ENCODE measurements around the gene CLHC1.

Gene CLHC1

GRCh38 chr2:55157474-55157884 lies 74.6 kb downstream of the CLHC1 start:
- Mint-ChIP-seq H3K4me1 (peaks cover 75% of the 10 kb centered on the region), H3K4me3 (no peak overlapping the region), H3K9me3 (no peaks in the 10 kb centered on the region), H3K27ac (peak overlapping the region in 2 of 3 experiments; percentile 25 to 93), H3K27me3 (ENCODE audit: low read depth) (peaks cover 5% of the 10 kb centered on the region), H3K36me3 (ENCODE audit: low read depth) (no peaks in the 10 kb centered on the region)
- TF ChIP-seq CTCF (IDR thresholded peaks at IDR 0.05; ENCODE audit: unreplicated experiment in 3 of 3): no peak

GRCh38 chr2:55156984-55157383 lies 75.1 kb downstream of the CLHC1 start:
- Mint-ChIP-seq H3K27me3 (ENCODE audit: low read depth) (peaks cover 5% of the 10 kb centered on the region), H3K4me1 (peaks cover 75% of the 10 kb centered on the region), H3K36me3 (ENCODE audit: low read depth) (no peaks in the 10 kb centered on the region), H3K9me3 (no peaks in the 10 kb centered on the region), H3K27ac (peak overlapping the region in 2 of 3 experiments; percentile 93 to 95), H3K4me3 (no peak overlapping the region)
- TF ChIP-seq CTCF (IDR thresholded peaks at IDR 0.05; ENCODE audit: unreplicated experiment in 3 of 3): no peak

- Mint-ChIP-seq H3K9me3 (no peaks in the 10 kb centered on the region), H3K4me1 (peaks cover 75% of the 10 kb centered on the region), H3K27ac (peak overlapping the region; percentile 47 to 95 (median 93)), H3K27me3 (ENCODE audit: low read depth) (peaks cover 5% of the 10 kb centered on the region), H3K4me3 (peak overlapping the region in 1 of 3 experiments; percentile 3), H3K36me3 (ENCODE audit: low read depth) (no peaks in the 10 kb centered on the region)
- no peak for TF ChIP-seq CTCF (IDR thresholded peaks at IDR 0.05; ENCODE audit: unreplicated experiment in 3 of 3)
These were observed 75.8 kb downstream of the CLHC1 start for GRCh38 chr2:55156326-55156725.

- Mint-ChIP-seq H3K9me3 (no peaks in the 10 kb centered on the region), H3K4me1 (peaks cover 78% of the 10 kb centered on the region), H3K27ac (peak overlapping the region; percentile 47 to 95 (median 93)), H3K36me3 (ENCODE audit: low read depth) (no peaks in the 10 kb centered on the region), H3K4me3 (peak overlapping the region in 2 of 3 experiments; percentile 3 to 6), H3K27me3 (ENCODE audit: low read depth) (peaks cover 5% of the 10 kb centered on the region)
- no peak for TF ChIP-seq CTCF (IDR thresholded peaks at IDR 0.05; ENCODE audit: unreplicated experiment in 3 of 3)
These were observed 76.3 kb downstream of the CLHC1 start for GRCh38 chr2:55155764-55156281.

GRCh38 chr2:55155206-55155605 lies 76.9 kb downstream of the CLHC1 start:
- Mint-ChIP-seq H3K9me3 (no peaks in the 10 kb centered on the region), H3K4me1 (peaks cover 76% of the 10 kb centered on the region), H3K27me3 (ENCODE audit: low read depth) (peaks cover 5% of the 10 kb centered on the region), H3K4me3 (no peak overlapping the region), H3K36me3 (ENCODE audit: low read depth) (no peaks in the 10 kb centered on the region), H3K27ac (peak overlapping the region in 2 of 3 experiments; percentile 93 to 95)
- no peak for TF ChIP-seq CTCF (IDR thresholded peaks at IDR 0.05; ENCODE audit: unreplicated experiment in 3 of 3)

GRCh38 chr2:55154525-55155030 lies 77.5 kb downstream of the CLHC1 start:
- H3K4me3 Mint-ChIP-seq: no peak overlapping the region
- TF ChIP-seq CTCF (IDR thresholded peaks at IDR 0.05; ENCODE audit: unreplicated experiment in 3 of 3): no peak
- no peaks in the 10 kb centered on the region for H3K36me3 Mint-ChIP-seq (ENCODE audit: low read depth)

More at GRCh38 chr2:55154525-55155030, 77.5 kb downstream of the CLHC1 start:
- Mint-ChIP-seq H3K4me1 (peaks cover 72% of the 10 kb centered on the region), H3K9me3 (no peaks in the 10 kb centered on the region), H3K27ac (peak overlapping the region in 1 of 3 experiments; percentile 93), H3K27me3 (ENCODE audit: low read depth) (peaks cover 5% of the 10 kb centered on the region)
